CD14-positive monocyte (primary cell): ENCODE measurements around the gene B4GALT1. TPM values are rescaled to one million over a fixed set of nuclear protein-coding genes. Genes with fewer than 3 reads are reported as not detected.

Experiments
- DNase-seq, 3 donors: peaks; one replicate each; pipeline ENCODE4 v3.0.0-alpha.2; 2011 to 2022
- H2AFZ ChIP-seq: 2 replicates; pipeline ENCODE4 v1.6.0; 2012; ENCODE audit warnings: mild to moderate bottlenecking, low read depth, low read length, inconsistent platforms; ENCODE audit not compliant: insufficient read depth, poor library complexity, severe bottlenecking
- H3K27ac ChIP-seq, 2 donors: 1 replicate in 1 of 2; 2 replicates in 1 of 2; pipeline ENCODE4 v1.5.1; 2012 to 2013; ENCODE audit warnings: low read length in 2 of 2, control low read depth in 1 of 2, inconsistent platforms in 1 of 2, low read depth in 1 of 2, mild to moderate bottlenecking in 1 of 2
- H3K27me3 ChIP-seq, 2 donors: one replicate each; pipeline versions ENCODE4 v1.6.0 to v1.6.1; 2011 to 2013; ENCODE audit warnings: low read length in 2 of 2; ENCODE audit not compliant: control insufficient read depth in 2 of 2, insufficient read depth in 2 of 2
- H3K36me3 ChIP-seq, 2 donors: replicated peaks in 1 of 2; 1 replicate in 1 of 2; 2 replicates in 1 of 2; pipeline versions ENCODE4 v1.5.1 to v1.6.1; 2012 to 2013; ENCODE audit warnings: low read length in 2 of 2, control low read depth in 1 of 2, inconsistent platforms in 1 of 2, mild to moderate bottlenecking in 1 of 2; ENCODE audit not compliant: insufficient read depth in 2 of 2, control insufficient read depth in 1 of 2
- H3K4me1 ChIP-seq, 2 donors: 1 replicate in 1 of 2; 2 replicates in 1 of 2; pipeline versions ENCODE4 v1.5.1 to v1.6.1; 2012 to 2013; ENCODE audit warnings: low read length in 2 of 2, control low read depth in 1 of 2, inconsistent platforms in 1 of 2, mild to moderate bottlenecking in 1 of 2, moderate library complexity in 1 of 2; ENCODE audit not compliant: insufficient read depth in 2 of 2, control insufficient read depth in 1 of 2
- H3K4me2 ChIP-seq: replicated peaks from 2 replicates; pipeline ENCODE3; 2012; ENCODE audit warnings: low read length, moderate library complexity, mild to moderate bottlenecking; ENCODE audit not compliant: poor library complexity, severe bottlenecking; ENCODE audit errors: extremely low read depth
- H3K4me3 ChIP-seq, 3 experiments: fragments of 200-600 bp in 1 of 3; sonication (generic) in 1 of 3; replicated peaks in 1 of 3; 1 replicate in 2 of 3; 2 replicates in 1 of 3; pipeline ENCODE4 v1.5.1; 2011 to 2013; ENCODE audit warnings: low read length in 3 of 3, mild to moderate bottlenecking in 3 of 3, control low read depth in 2 of 3, low read depth in 2 of 3, inconsistent platforms in 1 of 3, moderate library complexity in 1 of 3
- H3K79me2 ChIP-seq: 2 replicates; pipeline ENCODE4 v1.6.0; 2012; ENCODE audit warnings: mild to moderate bottlenecking, control low read depth, inconsistent platforms, low read length, moderate library complexity; ENCODE audit not compliant: insufficient read depth
- H3K9ac ChIP-seq: 2 replicates; pipeline ENCODE4 v1.6.0; 2017; ENCODE audit warnings: low read length, mild to moderate bottlenecking; ENCODE audit not compliant: insufficient read depth, poor library complexity, severe bottlenecking
- H3K9me3 ChIP-seq, 2 donors: replicated peaks in 1 of 2; 1 replicate in 1 of 2; 2 replicates in 1 of 2; pipeline versions ENCODE4 v1.5.1 to v1.6.1; 2012 to 2013; ENCODE audit warnings: low read length in 2 of 2, control low read depth in 1 of 2; ENCODE audit not compliant: control insufficient read depth in 1 of 2, insufficient read depth in 1 of 2
- H4K20me1 ChIP-seq: 2 replicates; pipeline ENCODE4 v1.6.0; 2012; ENCODE audit warnings: mild to moderate bottlenecking, low read length, control low read depth, moderate library complexity; ENCODE audit not compliant: insufficient read depth
- H3K27ac Mint-ChIP-seq, 7 donors: one replicate each; pipeline ENCODE4 v1.8.0; 2020; ENCODE audit warnings: mild to moderate bottlenecking in 7 of 7, mixed read lengths in 7 of 7, moderate library complexity in 6 of 7, inconsistent platforms in 2 of 7
- H3K27me3 Mint-ChIP-seq, 3 donors: one replicate each; pipeline ENCODE4 v1.8.0; 2021 to 2022; ENCODE audit warnings: low read depth in 3 of 3, mild to moderate bottlenecking in 3 of 3, mixed read lengths in 3 of 3, moderate library complexity in 3 of 3, inconsistent platforms in 1 of 3
- H3K36me3 Mint-ChIP-seq, 2 donors: one replicate each; pipeline ENCODE4 v1.8.0; 2020; ENCODE audit warnings: mixed read lengths in 2 of 2, inconsistent platforms in 1 of 2, mild to moderate bottlenecking in 1 of 2
- H3K4me1 Mint-ChIP-seq: one replicate; pipeline ENCODE4 v1.8.0; 2020; ENCODE audit warnings: mild to moderate bottlenecking, mixed read lengths
- H3K4me3 Mint-ChIP-seq, 2 donors: one replicate each; pipeline ENCODE4 v1.8.0; 2020; ENCODE audit warnings: mild to moderate bottlenecking in 2 of 2, mixed read lengths in 2 of 2, moderate library complexity in 1 of 2
- H3K9me3 Mint-ChIP-seq, 7 donors: one replicate each; pipeline ENCODE4 v1.8.0; 2020 to 2022; ENCODE audit warnings: mixed read lengths in 7 of 7, mild to moderate bottlenecking in 6 of 7, moderate library complexity in 6 of 7, inconsistent platforms in 2 of 7
- CTCF ChIP-seq: fragments of 200-600 bp; IDR thresholded peaks from one replicate; pipeline ENCODE4 v1.8.0; 2022; ENCODE audit warnings: antibody characterized with exemption, mild to moderate bottlenecking
- WGBS: methylation state at CpG from one replicate; pipeline ENCODE4 v1.1.5; 2013; ENCODE audit warnings: missing lambda C conversion rate; ENCODE audit not compliant: insufficient coverage; 5-methylcytosine and 5-hydroxymethylcytosine counted together
- intact Hi-C, 2 donors: fragments of 100-400 bp; cut with micrococcal nuclease; formaldehyde crosslinking; loops; one replicate each; pipeline versions ENCODE4 v1.15.0 to v1.15.1; 2023
- polyA plus RNA-seq, 3 donors: library from polyadenylated mRNA; depleted of rRNA in 1 of 3; unstranded in 2 of 3; stranded (reverse) in 1 of 3; fragments of 300-500 nt in 2 of 3; fragments of >200 nt in 1 of 3; fragmentation: Illumina TruSeq in 2 of 3; gene quantifications; 1 replicate in 2 of 3; 2 replicates in 1 of 3; pipeline ENCODE4 v1.2.3, GENCODE V29; 2012 to 2021

B4GALT1 gene
- polyA plus RNA-seq, 3 donors, result 27.6 to 53.7 (median 38.6) TPM

DNA sequence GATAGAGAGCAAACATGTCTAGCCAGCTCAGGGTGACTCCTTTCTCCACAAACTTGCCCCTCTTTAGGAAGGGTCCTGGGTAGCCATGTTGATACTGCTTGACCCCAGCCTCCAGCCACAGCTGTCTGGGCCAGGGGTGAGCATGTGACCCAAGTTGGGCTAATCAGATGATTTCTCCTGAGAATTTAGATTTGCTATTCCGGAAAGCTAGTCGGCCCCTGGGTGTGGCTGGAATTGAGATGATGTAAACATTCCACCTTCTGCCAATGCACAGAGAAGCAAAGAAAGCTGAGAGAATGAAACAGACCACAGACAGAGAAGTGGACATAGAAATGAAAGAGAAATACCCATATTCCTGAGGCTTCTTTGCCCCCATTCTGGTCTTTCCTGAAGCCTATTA lies 17.8 kb upstream of the B4GALT1 start:
- Histone ChIP-seq H4K20me1 (no peaks in the 10 kb centered on the region), H3K9me3 (no peaks in the 10 kb centered on the region), H3K27me3 (no peaks in the 10 kb centered on the region), H3K4me1 (no peaks in the 10 kb centered on the region), H3K36me3 (no peaks in the 10 kb centered on the region), H3K4me2 (no peak overlapping the region), H3K27ac (no peak overlapping the region), H2AFZ (no peak overlapping the region), H3K79me2 (no peaks in the 10 kb centered on the region), H3K4me3 (no peak overlapping the region), H3K9ac (no peak overlapping the region)
- Mint-ChIP-seq H3K4me1 (peaks cover 1% of the 10 kb centered on the region), H3K36me3 (no peaks in the 10 kb centered on the region), H3K27me3 (peaks cover 0 to 4% (median 1%) of the 10 kb centered on the region in 3 donors), H3K27ac (no peak overlapping the region), H3K4me3 (no peak overlapping the region), H3K9me3 (peaks cover 0 to 3% (median 0%) of the 10 kb centered on the region in 7 donors)
- TF ChIP-seq CTCF, result no peak
- intact Hi-C loops, result no loop called here
- DNase-seq, result no peak
- WGBS, result no CpG with 5 or more reads among the region's 2 CpGs

DNA sequence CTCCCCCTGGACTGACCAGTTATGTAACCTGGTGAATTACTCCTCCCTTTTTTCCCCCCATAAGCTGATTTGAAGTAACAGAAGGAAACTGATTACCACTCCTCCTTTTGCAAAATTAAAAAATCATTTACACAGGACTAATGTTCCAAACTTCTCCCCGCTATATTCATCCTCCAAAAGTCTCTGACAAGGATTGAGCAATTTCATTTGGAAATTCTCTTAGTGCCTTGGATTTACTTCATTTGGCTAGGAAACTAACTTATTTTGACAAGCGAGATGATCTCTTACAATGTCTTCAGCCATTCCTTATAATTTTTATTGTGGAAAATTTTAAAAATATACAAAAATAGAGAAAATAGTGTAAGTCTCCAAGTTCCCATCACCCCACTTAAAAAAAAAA lies 15.4 kb upstream of the B4GALT1 start:
- no peaks in the 10 kb centered on the region for H3K79me2 ChIP-seq
- TF ChIP-seq CTCF, result no peak
- no peaks in the 10 kb centered on the region for H3K36me3 Mint-ChIP-seq
- WGBS, result 67% methylated on average over 1 of the region's 2 CpGs
- DNase-seq, result no peak
- no peaks in the 10 kb centered on the region for H3K4me1 ChIP-seq
- peaks cover 0 to 4% (median 0%) of the 10 kb centered on the region in 7 donors for H3K9me3 Mint-ChIP-seq
- H3K27me3 ChIP-seq, result no peaks in the 10 kb centered on the region
- no peak overlapping the region for H3K4me2 ChIP-seq
- H3K27ac Mint-ChIP-seq, result no peak overlapping the region
- H3K27ac ChIP-seq, result no peak overlapping the region
- no peak overlapping the region for H3K4me3 ChIP-seq
- H3K9ac ChIP-seq, result no peak overlapping the region
- intact Hi-C loops, result no loop called here
- no peaks in the 10 kb centered on the region for H4K20me1 ChIP-seq
- no peaks in the 10 kb centered on the region for H3K36me3 ChIP-seq
- H3K27me3 Mint-ChIP-seq, result peaks cover 0 to 3% (median 1%) of the 10 kb centered on the region in 3 donors
- H3K9me3 ChIP-seq, result no peaks in the 10 kb centered on the region
- no peak overlapping the region for H2AFZ ChIP-seq
- peaks cover 1% of the 10 kb centered on the region for H3K4me1 Mint-ChIP-seq
- H3K4me3 Mint-ChIP-seq, result no peak overlapping the region
